H9 (cell line): ENCODE data around the gene TMEM163. TPM values are rescaled to one million over a fixed set of nuclear protein-coding genes. Genes with fewer than 3 reads are reported as not detected.

Source experiments
- DNase-seq: peaks from one replicate; pipeline ENCODE4 v3.0.0-alpha.2; 2017
- H2AFZ ChIP-seq: one replicate; pipeline ENCODE4 v1.6.1; 2013; ENCODE audit warnings: mild to moderate bottlenecking, low read length, control low read depth, moderate library complexity
- H2AK5ac ChIP-seq: 2 replicates; pipeline ENCODE4 v1.6.1; 2013; ENCODE audit warnings: low read length, control low read depth, mixed read lengths; ENCODE audit not compliant: insufficient read length
- H2BK120ac ChIP-seq: one replicate; pipeline ENCODE4 v1.6.1; 2013; ENCODE audit warnings: low read depth, mild to moderate bottlenecking, low read length, control low read depth, inconsistent platforms; ENCODE audit not compliant: poor library complexity, severe bottlenecking
- H2BK12ac ChIP-seq: 2 replicates; pipeline ENCODE4 v1.6.1; 2013; ENCODE audit warnings: low read length, control low read depth, mixed read lengths, low read depth; ENCODE audit not compliant: insufficient read length
- H2BK15ac ChIP-seq: 2 replicates; pipeline ENCODE4 v1.6.1; 2013; ENCODE audit warnings: low read depth, low read length, control low read depth
- H2BK20ac ChIP-seq: one replicate; pipeline ENCODE4 v1.6.1; 2013; ENCODE audit warnings: low read depth, mild to moderate bottlenecking, low read length, control low read depth, inconsistent platforms; ENCODE audit not compliant: poor library complexity, severe bottlenecking
- H2BK5ac ChIP-seq: 2 replicates; pipeline ENCODE4 v1.6.1; 2013; ENCODE audit warnings: low read length, control low read depth, mixed read lengths; ENCODE audit not compliant: insufficient read length
- H3K14ac ChIP-seq: 2 replicates; pipeline ENCODE4 v1.6.1; 2013; ENCODE audit warnings: low read length, control low read depth; ENCODE audit not compliant: insufficient read depth
- H3K18ac ChIP-seq: 2 replicates; pipeline ENCODE4 v1.6.1; 2013; ENCODE audit warnings: low read depth, mild to moderate bottlenecking, mixed read lengths, low read length, control low read depth; ENCODE audit not compliant: insufficient read length
- H3K23ac ChIP-seq: 2 replicates; pipeline ENCODE4 v1.6.1; 2013; ENCODE audit warnings: low read length, control low read depth, mixed read lengths, low read depth; ENCODE audit not compliant: insufficient read length
- H3K23me2 ChIP-seq: 2 replicates; pipeline ENCODE4 v1.6.1; 2013; ENCODE audit warnings: low read depth, mild to moderate bottlenecking, mixed read lengths, low read length, control low read depth; ENCODE audit not compliant: insufficient read length, poor library complexity, severe bottlenecking
- H3K27ac ChIP-seq: 2 replicates; pipeline ENCODE4 v1.5.1; 2013; ENCODE audit warnings: low read length, control low read depth, mixed read lengths, low read depth; ENCODE audit not compliant: insufficient read length
- H3K27me3 ChIP-seq: 2 replicates; pipeline ENCODE4 v1.6.1; 2013; ENCODE audit warnings: low read length, control low read depth, inconsistent platforms; ENCODE audit not compliant: insufficient read depth
- H3K4ac ChIP-seq: 2 replicates; pipeline ENCODE4 v1.6.1; 2013; ENCODE audit warnings: low read depth, mild to moderate bottlenecking, control low read depth, inconsistent platforms, low read length, moderate library complexity
- H3K4me1 ChIP-seq: 2 replicates; pipeline ENCODE4 v1.6.1; 2013; ENCODE audit warnings: low read length, control low read depth, inconsistent platforms; ENCODE audit not compliant: insufficient read depth
- H3K4me2 ChIP-seq: 2 replicates; pipeline ENCODE4 v1.6.1; 2013; ENCODE audit warnings: low read length, control low read depth, mixed read lengths; ENCODE audit not compliant: insufficient read length, insufficient read depth
- H3K56ac ChIP-seq: 2 replicates; pipeline ENCODE4 v1.6.1; 2013; ENCODE audit warnings: low read depth, mild to moderate bottlenecking, mixed read lengths, low read length, control low read depth; ENCODE audit not compliant: insufficient read length
- H3K79me1 ChIP-seq: 2 replicates; pipeline ENCODE4 v1.6.1; 2013; ENCODE audit warnings: low read depth, mild to moderate bottlenecking, moderate library complexity, low read length, control low read depth, inconsistent platforms; ENCODE audit not compliant: insufficient read depth, poor library complexity, severe bottlenecking
- H3K79me2 ChIP-seq: 2 replicates; pipeline ENCODE4 v1.6.1; 2013; ENCODE audit warnings: low read length, control low read depth, inconsistent platforms; ENCODE audit not compliant: insufficient read depth
- H3K9ac ChIP-seq: 2 replicates; pipeline ENCODE4 v1.6.1; 2013; ENCODE audit warnings: low read length, control low read depth, mixed read lengths; ENCODE audit not compliant: insufficient read length; ENCODE audit errors: extremely low read depth
- H3K9me3 ChIP-seq: one replicate; pipeline ENCODE4 v1.6.1; 2013; ENCODE audit warnings: low read depth, low read length, inconsistent platforms; ENCODE audit not compliant: control insufficient read depth
- H3T11ph ChIP-seq: one replicate; pipeline ENCODE4 v1.6.1; 2013; ENCODE audit warnings: mild to moderate bottlenecking, low read length, control low read depth, inconsistent platforms
- H4K20me1 ChIP-seq: one replicate; pipeline ENCODE4 v1.6.1; 2013; ENCODE audit not compliant: control insufficient read depth, insufficient read length, insufficient read depth
- H4K5ac ChIP-seq: 2 replicates; pipeline ENCODE4 v1.6.1; 2013; ENCODE audit warnings: low read depth, mild to moderate bottlenecking, mixed read lengths, low read length, control low read depth; ENCODE audit not compliant: insufficient read length
- H4K8ac ChIP-seq: replicated peaks from 2 replicates; pipeline ENCODE4 v1.6.1; 2013; ENCODE audit warnings: low read length, control low read depth, mixed read lengths, low read depth; ENCODE audit not compliant: insufficient read length
- H4K91ac ChIP-seq: 2 replicates; pipeline ENCODE4 v1.6.1; 2013; ENCODE audit warnings: low read depth, mild to moderate bottlenecking, moderate library complexity, mixed read lengths, low read length, control low read depth; ENCODE audit not compliant: insufficient read length
- H3K27ac Mint-ChIP-seq, 3 experiments: 2 replicates in 2 of 3; 3 replicates in 1 of 3; pipeline ENCODE4 v1.8.0; 2020 to 2021; ENCODE audit warnings: mixed read lengths in 3 of 3, mild to moderate bottlenecking in 1 of 3, moderate library complexity in 1 of 3
- H3K27me3 Mint-ChIP-seq: 2 replicates; pipeline ENCODE4 v1.8.0; 2021; ENCODE audit warnings: low read depth, mild to moderate bottlenecking, moderate library complexity, mixed read lengths
- H3K36me3 Mint-ChIP-seq, 3 experiments: 2 replicates in 2 of 3; 3 replicates in 1 of 3; pipeline ENCODE4 v1.8.0; 2020 to 2021; ENCODE audit warnings: low read depth in 3 of 3, mixed read lengths in 3 of 3; ENCODE audit not compliant: insufficient read depth in 1 of 3
- H3K4me1 Mint-ChIP-seq, 2 experiments: 2 replicates each; pipeline ENCODE4 v1.8.0; 2020; ENCODE audit warnings: mixed read lengths in 2 of 2
- H3K4me3 Mint-ChIP-seq, 2 experiments: 2 replicates in 1 of 2; 3 replicates in 1 of 2; pipeline ENCODE4 v1.8.0; 2020 to 2021; ENCODE audit warnings: mild to moderate bottlenecking in 2 of 2, mixed read lengths in 2 of 2, moderate library complexity in 1 of 2
- H3K9me3 Mint-ChIP-seq, 2 experiments: 2 replicates in 1 of 2; 3 replicates in 1 of 2; pipeline ENCODE4 v1.8.0; 2020; ENCODE audit warnings: mild to moderate bottlenecking in 2 of 2, mixed read lengths in 2 of 2, moderate library complexity in 1 of 2
- WGBS: extraction: QIAGEN DNeasy Blood & Tissue Kit; methylation state at CpG from one replicate; pipeline ENCODE4 v1.1.7; 2013; ENCODE audit warnings: missing lambda C conversion rate, low lambda C conversion rate, mixed read lengths; ENCODE audit not compliant: insufficient read length; ENCODE audit errors: extremely low coverage; 5-methylcytosine and 5-hydroxymethylcytosine counted together
- total RNA-seq: library from RNA; stranded (reverse); gene quantifications from 2 replicates; pipeline ENCODE4 v1.2.1, GENCODE V29; 2021
- TF ChIP-seq, protein P1 (sequence below): fragments of 200-600 bp; sonication (generic); conservative IDR thresholded peaks from 3 replicates; pipeline ENCODE4 v1.8.0; 2021; ENCODE audit warnings: antibody characterized with exemption, mild to moderate bottlenecking

The TMEM163 gene
- total RNA-seq, 1 experiment from 2014 or later, result 0.39 TPM

DNA sequence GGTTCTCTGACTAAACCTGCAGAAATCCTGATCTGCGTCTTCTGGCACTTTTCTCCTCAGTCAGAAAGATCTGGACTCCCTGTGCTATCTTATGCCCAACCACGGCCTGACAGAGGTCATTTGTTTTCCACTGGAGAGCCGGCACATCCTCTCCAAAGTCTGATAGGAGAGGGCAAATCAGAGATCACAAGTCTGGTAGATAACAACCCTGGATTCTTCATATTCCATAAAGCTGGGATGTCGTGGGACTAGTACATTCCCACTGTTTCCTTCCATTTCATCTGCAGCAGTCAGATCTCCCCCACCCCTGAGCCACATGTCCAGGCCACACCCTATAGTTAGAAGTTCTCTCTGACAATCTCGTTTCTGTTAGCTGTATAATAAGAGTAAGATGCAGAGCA lies 308.0 kb downstream of the TMEM163 start:
- Mint-ChIP-seq H3K36me3 (no peaks in the 10 kb centered on the region; a peak in 1 of 7 replicates), H3K27ac (no peak overlapping the region), H3K9me3 (no peaks in the 10 kb centered on the region), H3K27me3 (no peaks in the 10 kb centered on the region; the same call in 1 of the 2 replicates), H3K4me3 (no peak overlapping the region), H3K4me1 (peaks cover 11% of the 10 kb centered on the region in 2 experiments)
- H3K14ac ChIP-seq, result no peak overlapping the region
- no CpG with 5 or more reads among the region's 5 CpGs for WGBS
- no peak overlapping the region for H2BK15ac ChIP-seq
- no peak overlapping the region for H3K56ac ChIP-seq
- H3K79me2 ChIP-seq, result no peaks in the 10 kb centered on the region
- no peak for DNase-seq
- no peak overlapping the region for H2BK5ac ChIP-seq
- H3K4ac ChIP-seq, result no peak overlapping the region
- H4K20me1 ChIP-seq, result no peaks in the 10 kb centered on the region
- H3K4me2 ChIP-seq, result no peak overlapping the region
- H3K18ac ChIP-seq, result no peak overlapping the region
- H3K4me1 ChIP-seq, result no peaks in the 10 kb centered on the region
- H4K8ac ChIP-seq, result no peak overlapping the region
- no peak overlapping the region for H4K91ac ChIP-seq
- no peak overlapping the region for H2BK12ac ChIP-seq
- H2AK5ac ChIP-seq, result no peak overlapping the region
- no peaks in the 10 kb centered on the region for H3K9me3 ChIP-seq
- H3K23ac ChIP-seq, result no peak overlapping the region
- no peak overlapping the region for H3T11ph ChIP-seq
- H3K27ac ChIP-seq, result no peak overlapping the region
- no peak overlapping the region for H2BK20ac ChIP-seq
- no peak overlapping the region for H3K9ac ChIP-seq
- no peaks in the 10 kb centered on the region for H3K27me3 ChIP-seq
- H4K5ac ChIP-seq, result no peak overlapping the region
- no peak overlapping the region for H2AFZ ChIP-seq
- H3K79me1 ChIP-seq, result no peaks in the 10 kb centered on the region
- H3K23me2 ChIP-seq, result no peaks in the 10 kb centered on the region
- H2BK120ac ChIP-seq, result no peak overlapping the region
- TF ChIP-seq, protein P1, sequence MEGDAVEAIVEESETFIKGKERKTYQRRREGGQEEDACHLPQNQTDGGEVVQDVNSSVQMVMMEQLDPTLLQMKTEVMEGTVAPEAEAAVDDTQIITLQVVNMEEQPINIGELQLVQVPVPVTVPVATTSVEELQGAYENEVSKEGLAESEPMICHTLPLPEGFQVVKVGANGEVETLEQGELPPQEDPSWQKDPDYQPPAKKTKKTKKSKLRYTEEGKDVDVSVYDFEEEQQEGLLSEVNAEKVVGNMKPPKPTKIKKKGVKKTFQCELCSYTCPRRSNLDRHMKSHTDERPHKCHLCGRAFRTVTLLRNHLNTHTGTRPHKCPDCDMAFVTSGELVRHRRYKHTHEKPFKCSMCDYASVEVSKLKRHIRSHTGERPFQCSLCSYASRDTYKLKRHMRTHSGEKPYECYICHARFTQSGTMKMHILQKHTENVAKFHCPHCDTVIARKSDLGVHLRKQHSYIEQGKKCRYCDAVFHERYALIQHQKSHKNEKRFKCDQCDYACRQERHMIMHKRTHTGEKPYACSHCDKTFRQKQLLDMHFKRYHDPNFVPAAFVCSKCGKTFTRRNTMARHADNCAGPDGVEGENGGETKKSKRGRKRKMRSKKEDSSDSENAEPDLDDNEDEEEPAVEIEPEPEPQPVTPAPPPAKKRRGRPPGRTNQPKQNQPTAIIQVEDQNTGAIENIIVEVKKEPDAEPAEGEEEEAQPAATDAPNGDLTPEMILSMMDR, result no peak
